CD8-positive, alpha-beta memory T cell (primary cell): ENCODE results near the gene NDUFB1. TPM values are rescaled to one million over a fixed set of nuclear protein-coding genes. Genes with fewer than 3 reads are reported as not detected.

Source experiments
- CTCF ChIA-PET: fragments of 350-600 bp; sonication (Branson Sonifier 250); formaldehyde crosslinking; loops from one replicate; lab custom pipeline; 2021; ENCODE audit warnings: antibody characterized with exemption; lab: Charles Lee
- POLR2A ChIA-PET: fragments of 350-600 bp; sonication (Branson Sonifier 250); formaldehyde crosslinking; loops from one replicate; lab custom pipeline; 2021; ENCODE audit warnings: antibody characterized with exemption; lab: Charles Lee
- DNase-seq, 5 donors: peaks; one replicate each; pipeline versions ENCODE4 v3.0.0 to v3.0.0-alpha.2; 2020 to 2022; ENCODE audit warnings: mixed read lengths in 1 of 5
- H3K27ac ChIP-seq: one replicate; pipeline ENCODE4 v1.7.0; 2013; ENCODE audit warnings: low read depth, mild to moderate bottlenecking, low read length, moderate library complexity
- H3K27me3 ChIP-seq: 2 replicates; pipeline ENCODE4 v1.7.0; 2013; ENCODE audit warnings: low read length, mild to moderate bottlenecking; ENCODE audit not compliant: insufficient read depth, poor library complexity, severe bottlenecking
- H3K36me3 ChIP-seq: 2 replicates; pipeline ENCODE4 v1.7.0; 2013; ENCODE audit warnings: mild to moderate bottlenecking, low read length, moderate library complexity; ENCODE audit not compliant: insufficient read depth
- H3K4me1 ChIP-seq: 2 replicates; pipeline ENCODE4 v1.7.0; 2013; ENCODE audit warnings: mild to moderate bottlenecking, low read length, moderate library complexity; ENCODE audit not compliant: insufficient read depth
- H3K4me3 ChIP-seq: 2 replicates; pipeline ENCODE4 v1.7.0; 2013; ENCODE audit warnings: mild to moderate bottlenecking, low read length
- H3K9me3 ChIP-seq: 2 replicates; pipeline ENCODE4 v1.7.0; 2013; ENCODE audit warnings: mild to moderate bottlenecking, low read length
- H3K27ac Mint-ChIP-seq, 8 donors: one replicate each; pipeline ENCODE4 v1.8.0; 2020 to 2021; ENCODE audit warnings: mixed read lengths in 8 of 8, mild to moderate bottlenecking in 6 of 8, inconsistent platforms in 3 of 8, moderate library complexity in 3 of 8
- H3K27me3 Mint-ChIP-seq, 2 donors: one replicate each; pipeline ENCODE4 v1.8.0; 2020 to 2021; ENCODE audit warnings: mixed read lengths in 2 of 2, mild to moderate bottlenecking in 1 of 2, moderate library complexity in 1 of 2
- H3K36me3 Mint-ChIP-seq, 3 donors: one replicate each; pipeline ENCODE4 v1.8.0; 2020 to 2021; ENCODE audit warnings: mixed read lengths in 3 of 3, inconsistent platforms in 1 of 3, mild to moderate bottlenecking in 1 of 3
- H3K4me1 Mint-ChIP-seq, 3 donors: one replicate each; pipeline ENCODE4 v1.8.0; 2020 to 2021; ENCODE audit warnings: mixed read lengths in 3 of 3, inconsistent platforms in 1 of 3, mild to moderate bottlenecking in 1 of 3
- H3K4me3 Mint-ChIP-seq, 7 donors: one replicate each; pipeline ENCODE4 v1.8.0; 2020 to 2021; ENCODE audit warnings: mixed read lengths in 7 of 7, mild to moderate bottlenecking in 6 of 7, moderate library complexity in 4 of 7, inconsistent platforms in 2 of 7
- H3K9me3 Mint-ChIP-seq, 5 donors: one replicate each; pipeline ENCODE4 v1.8.0; 2020 to 2022; ENCODE audit warnings: mixed read lengths in 5 of 5, mild to moderate bottlenecking in 3 of 5, moderate library complexity in 2 of 5, inconsistent platforms in 1 of 5
- polyA plus RNA-seq: library from polyadenylated mRNA; unstranded; fragments of 300-500 nt; fragmentation: Illumina TruSeq; gene quantifications from one replicate; pipeline ENCODE4 v1.2.3, GENCODE V29; 2021
- total RNA-seq, 2 experiments: library from RNA; stranded (reverse); gene quantifications; one replicate each; pipeline ENCODE4 v1.2.3, GENCODE V29; 2021

Gene NDUFB1
- total RNA-seq (100 to 1,000 TPM; 103 to 112 TPM), polyA plus RNA-seq (317 TPM)

GRCh38 chr14:92121670-92122350, at the start of gene NDUFB1, which contains the start of gene CPSF2:
Gene NDUFB1 (minus strand): TSS chr14:92121706. CDS start chr14:92117637, 4,069 bp downstream.
Gene CPSF2 (plus strand): TSS chr14:92121969. CDS start chr14:92130985, 9,016 bp downstream.
- H3K27me3 Mint-ChIP-seq = peaks cover 0 to 2% of the 10 kb centered on the region in 2 donors
- H3K27ac Mint-ChIP-seq = peak within 1 kb of the TSS; percentile 99 to 100 (median 100)
- Histone ChIP-seq H3K4me3 (peak within 1 kb of the TSS; percentile 95), H3K27ac (peak within 1 kb of the TSS; percentile 98), H3K36me3 (peaks cover 4% of the 10 kb centered on the region), H3K9me3 (no peaks in the 10 kb centered on the region), H3K4me1 (peaks cover 23% of the 10 kb centered on the region), H3K27me3 (no peaks in the 10 kb centered on the region)
- DNase-seq = peak; percentile 76 to 88 (median 81)
- peak within 1 kb of the TSS; percentile 94 to 100 (median 99) for H3K4me3 Mint-ChIP-seq
- ChIA-PET POLR2A (interaction anchor here (0.6 to 2.8 kb wide), 16 partner anchors 9 to 1094 kb away, joined by 3 to 44 read pairs (median 4); partner anchors contain the start of genes ATXN3, GOLGA5 and TRIP11), CTCF (interaction anchor here (0.8 to 6.4 kb wide), 10 partner anchors 10 to 629 kb away, joined by 3 to 81 read pairs (median 4); partner anchors contain the start of genes ATXN3 and TRIP11)
- H3K4me1 Mint-ChIP-seq = peaks cover 45 to 75% (median 52%) of the 10 kb centered on the region in 3 donors
- H3K36me3 Mint-ChIP-seq = peaks cover 0 to 45% (median 6%) of the 10 kb centered on the region in 3 donors
- no peaks in the 10 kb centered on the region for H3K9me3 Mint-ChIP-seq

- Mint-ChIP-seq H3K4me3 (no peak overlapping the region), H3K4me1 (no peaks in the 10 kb centered on the region), H3K36me3 (peaks cover 28 to 74% (median 31%) of the 10 kb centered on the region in 3 donors), H3K9me3 (peaks cover 0 to 11% (median 7%) of the 10 kb centered on the region in 5 donors), H3K27ac (no peak overlapping the region), H3K27me3 (no peaks in the 10 kb centered on the region)
- Histone ChIP-seq H3K27ac (no peak overlapping the region), H3K4me1 (no peaks in the 10 kb centered on the region), H3K9me3 (no peaks in the 10 kb centered on the region), H3K4me3 (no peak overlapping the region), H3K27me3 (no peaks in the 10 kb centered on the region), H3K36me3 (peaks cover 23% of the 10 kb centered on the region)
- POLR2A ChIA-PET = interaction anchor here (0.5 kb wide), 1 partner anchor 228 kb away, joined by 5 read pairs; no protein-coding TSS in a partner anchor
- DNase-seq = no peak
- CTCF ChIA-PET = no interaction called here
Observed at GRCh38 chr14:92164958-92165357, 43.5 kb upstream of the NDUFB1 start.

- Mint-ChIP-seq H3K4me3 (no peak overlapping the region), H3K27ac (no peak overlapping the region), H3K4me1 (no peaks in the 10 kb centered on the region), H3K36me3 (peaks cover 25 to 88% (median 42%) of the 10 kb centered on the region in 3 donors), H3K9me3 (peaks cover 0 to 11% (median 7%) of the 10 kb centered on the region in 5 donors), H3K27me3 (no peaks in the 10 kb centered on the region)
- no peaks in the 10 kb centered on the region for H3K4me1 ChIP-seq
- DNase-seq = no peak
- H3K9me3 ChIP-seq = no peaks in the 10 kb centered on the region
- H3K36me3 ChIP-seq = peaks cover 41% of the 10 kb centered on the region
- no peak overlapping the region for H3K27ac ChIP-seq
- H3K4me3 ChIP-seq = no peak overlapping the region
- ChIA-PET CTCF (no interaction called here), POLR2A (no interaction called here)
- H3K27me3 ChIP-seq = no peaks in the 10 kb centered on the region
Observed at GRCh38 chr14:92161521-92161920, 40.0 kb upstream of the NDUFB1 start.

GRCh38 chr14:92160619-92161018, 39.1 kb upstream of the NDUFB1 start:
- no peaks in the 10 kb centered on the region for H3K4me1 ChIP-seq
- H3K4me3 ChIP-seq = no peak overlapping the region
- Mint-ChIP-seq H3K27ac (peak overlapping the region in 3 of 8 donors; percentile 9 to 75 (median 15)), H3K4me1 (no peaks in the 10 kb centered on the region), H3K27me3 (no peaks in the 10 kb centered on the region), H3K9me3 (peaks cover 0 to 11% (median 7%) of the 10 kb centered on the region in 5 donors), H3K36me3 (peaks cover 23 to 92% (median 43%) of the 10 kb centered on the region in 3 donors), H3K4me3 (no peak overlapping the region)
- no peaks in the 10 kb centered on the region for H3K9me3 ChIP-seq
- no peak overlapping the region for H3K27ac ChIP-seq
- ChIA-PET POLR2A (no interaction called here), CTCF (no interaction called here)
- H3K36me3 ChIP-seq = peaks cover 50% of the 10 kb centered on the region
- no peak for DNase-seq
- H3K27me3 ChIP-seq = no peaks in the 10 kb centered on the region

- Mint-ChIP-seq H3K27ac (peak overlapping the region in 5 of 8 donors; percentile 36 to 85 (median 47)), H3K36me3 (peaks cover 4 to 77% (median 28%) of the 10 kb centered on the region in 3 donors), H3K9me3 (no peaks in the 10 kb centered on the region), H3K27me3 (no peaks in the 10 kb centered on the region), H3K4me1 (peaks cover 3 to 6% (median 4%) of the 10 kb centered on the region in 3 donors), H3K4me3 (no peak overlapping the region)
- POLR2A ChIA-PET = no interaction called here
- no peaks in the 10 kb centered on the region for H3K4me1 ChIP-seq
- H3K27ac ChIP-seq = no peak overlapping the region
- H3K9me3 ChIP-seq = no peaks in the 10 kb centered on the region
- CTCF ChIA-PET = no interaction called here
- no peak overlapping the region for H3K4me3 ChIP-seq
- H3K36me3 ChIP-seq = peaks cover 34% of the 10 kb centered on the region
- DNase-seq = no peak
- H3K27me3 ChIP-seq = no peaks in the 10 kb centered on the region
Observed at GRCh38 chr14:92154283-92154942, 32.9 kb upstream of the NDUFB1 start.

GRCh38 chr14:92153581-92153980, 32.1 kb upstream of the NDUFB1 start:
- CTCF ChIA-PET = no interaction called here
- Mint-ChIP-seq H3K27ac (peak overlapping the region in 2 of 8 donors; percentile 24 to 92), H3K36me3 (peaks cover 4 to 74% (median 29%) of the 10 kb centered on the region in 3 donors)

GRCh38 chr14:92144708-92145107, 23.2 kb upstream of the NDUFB1 start:
- H3K4me1 Mint-ChIP-seq = peaks cover 20 to 34% (median 27%) of the 10 kb centered on the region in 3 donors
- H3K27me3 Mint-ChIP-seq = no peaks in the 10 kb centered on the region
- H3K4me3 ChIP-seq = no peak overlapping the region
- CTCF ChIA-PET = no interaction called here
- no peaks in the 10 kb centered on the region for H3K9me3 Mint-ChIP-seq
- peaks cover 0 to 81% (median 31%) of the 10 kb centered on the region in 3 donors for H3K36me3 Mint-ChIP-seq
- peak overlapping the region in 4 of 8 donors; percentile 16 to 33 (median 21) for H3K27ac Mint-ChIP-seq
- H3K36me3 ChIP-seq = peaks cover 35% of the 10 kb centered on the region
- H3K27me3 ChIP-seq = no peaks in the 10 kb centered on the region
- no peaks in the 10 kb centered on the region for H3K9me3 ChIP-seq
- no peak for DNase-seq
- H3K4me3 Mint-ChIP-seq = no peak overlapping the region
- no peaks in the 10 kb centered on the region for H3K4me1 ChIP-seq
- POLR2A ChIA-PET = no interaction called here
- no peak overlapping the region for H3K27ac ChIP-seq

More at GRCh38 chr14:92153581-92153980, 32.1 kb upstream of the NDUFB1 start:
- Histone ChIP-seq H3K27ac (no peak overlapping the region), H3K27me3 (no peaks in the 10 kb centered on the region), H3K9me3 (no peaks in the 10 kb centered on the region), H3K36me3 (peaks cover 33% of the 10 kb centered on the region), H3K4me3 (no peak overlapping the region), H3K4me1 (no peaks in the 10 kb centered on the region)
- Mint-ChIP-seq H3K4me3 (no peak overlapping the region), H3K4me1 (peaks cover 3 to 9% (median 4%) of the 10 kb centered on the region in 3 donors), H3K27me3 (no peaks in the 10 kb centered on the region), H3K9me3 (no peaks in the 10 kb centered on the region)
- DNase-seq = no peak
- POLR2A ChIA-PET = interaction anchor here (0.7 kb wide), 1 partner anchor 371 kb away, joined by 3 read pairs; no protein-coding TSS in a partner anchor
